HG03354 (cell line): Measurements from ENCODE around the gene LOXL4.

Experiments
- ATAC-seq: cut with Tn5 transposase; IDR thresholded peaks from one replicate; pipeline ENCODE4 v1.9.1; 2021; ENCODE audit warnings: mild to moderate bottlenecking; ENCODE audit not compliant: unreplicated experiment, poor library complexity, severe bottlenecking

Gene LOXL4

DNA sequence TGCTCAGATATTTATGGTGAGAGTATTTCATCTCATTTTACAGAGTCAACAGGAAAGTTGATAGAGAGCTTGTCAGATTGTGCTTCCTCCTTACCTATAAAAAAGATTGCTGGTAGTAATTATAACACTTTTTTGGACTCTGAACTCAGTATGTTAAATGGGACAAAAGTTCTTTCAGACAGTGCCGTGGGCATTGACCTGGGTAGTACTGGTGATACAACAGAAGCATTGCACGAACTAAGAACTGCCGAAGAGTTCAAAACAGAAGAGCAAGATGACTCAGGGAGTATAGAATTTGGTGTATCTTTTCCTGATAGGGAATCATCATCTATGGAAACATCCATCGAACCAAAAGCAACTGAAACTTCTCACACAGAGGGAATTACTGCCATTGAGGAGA, 58.6 kb downstream of the LOXL4 start:
- ATAC-seq: no peak

DNA sequence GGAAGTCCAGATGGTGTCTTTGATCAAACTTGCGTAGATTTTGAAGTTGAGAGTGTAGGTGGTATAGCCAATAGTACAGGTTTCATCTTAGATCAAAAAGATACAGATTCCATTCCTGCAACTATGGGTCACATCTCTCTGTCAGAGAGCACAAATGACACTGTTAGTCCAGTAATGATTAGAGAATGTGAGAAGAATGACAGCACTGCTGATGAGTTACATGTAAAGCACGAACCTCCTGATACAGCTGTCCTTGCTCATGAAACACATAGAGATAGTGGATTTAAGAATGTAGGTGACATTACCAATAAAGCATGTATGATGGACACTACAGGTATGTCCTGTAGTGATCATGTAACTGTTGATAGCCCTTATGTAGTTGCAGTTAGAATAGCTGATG, 59.1 kb downstream of the LOXL4 start:
- ATAC-seq: no peak

GRCh38 chr10:98205351-98205750, 62.6 kb downstream of the LOXL4 start:
- no peak for ATAC-seq

- no peak for ATAC-seq
These were observed 65.6 kb downstream of the LOXL4 start for GRCh38 chr10:98202378-98202777.

GRCh38 chr10:98201760-98202159, 66.2 kb downstream of the LOXL4 start:
- no peak for ATAC-seq
